ENCODE data around the gene WDR1. TPM values are rescaled to one million over a fixed set of nuclear protein-coding genes. Genes with fewer than 3 reads are reported as not detected.

WDR1 gene
- total and polyA plus RNA-seq, 2 donors (not counting 3 experiments of a cell fraction or from before 2014, with no cell fraction given), result 590 to 660 TPM

DNA sequence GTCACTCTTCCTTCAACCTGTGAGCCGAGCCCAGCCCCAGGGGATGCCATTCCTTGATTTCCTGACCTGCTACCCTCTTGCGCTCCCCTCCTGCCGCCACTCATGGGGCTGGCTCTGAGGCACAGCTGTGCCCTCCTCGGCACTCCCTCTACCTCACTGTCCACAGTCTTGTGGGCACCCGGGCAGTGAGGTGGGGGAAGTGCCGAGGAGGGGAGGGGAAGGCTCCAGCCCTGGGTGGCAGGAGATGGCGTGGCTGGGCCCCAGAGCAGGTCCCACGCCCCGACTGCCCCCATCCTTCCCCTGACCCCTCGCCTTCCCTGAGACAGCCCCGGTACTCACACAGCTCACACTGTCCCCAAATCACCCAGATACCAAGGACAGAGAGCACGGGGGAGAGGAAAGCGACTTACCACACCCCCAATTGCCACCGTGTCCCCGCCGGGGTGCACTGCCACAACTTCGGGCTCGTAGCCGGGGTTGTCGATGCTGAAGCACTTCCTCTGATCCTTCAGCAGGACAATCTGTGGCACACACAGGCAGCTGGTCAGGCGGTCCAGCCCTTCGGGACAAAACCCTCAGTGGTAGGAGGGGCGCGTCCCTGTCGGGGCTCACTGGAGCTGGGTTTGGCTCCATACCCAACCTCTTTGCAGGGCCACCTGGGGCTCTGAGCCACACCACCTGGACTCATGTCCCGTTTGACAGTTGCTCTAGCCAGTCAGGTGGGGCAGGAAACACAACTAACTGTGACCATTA lies 37.9 kb downstream of the WDR1 start:
- Histone ChIP-seq H4K20me1 (replicated peaks; ENCODE audit: control insufficient read depth, extremely low read depth, insufficient read depth, low read length) (no peaks in the 10 kb centered on the region), H3K9me3 (replicated peaks; ENCODE audit: control insufficient read depth, insufficient read depth, low read length) (no peaks in the 10 kb centered on the region), H3K79me2 (ENCODE audit: control insufficient read depth, insufficient read depth, low read length) (peaks cover 30% of the 10 kb centered on the region), H3K27ac (ENCODE audit: insufficient read depth, low read depth, low read length) (no peak overlapping the region), H3K4me1 (ENCODE audit: control insufficient read depth, extremely low read depth, insufficient read depth, low read length) (peaks cover 29% of the 10 kb centered on the region), H2AFZ (ENCODE audit: low read depth, low read length) (no peak overlapping the region), H3K9me1 (replicated peaks; ENCODE audit: control insufficient read depth, extremely low read depth, insufficient read depth, low read length) (no peaks in the 10 kb centered on the region), H3K9ac (replicated peaks; ENCODE audit: extremely low read depth, insufficient read depth, low read length) (no peak overlapping the region), H3K4me3 (replicated peaks in 1 of 3; ENCODE audit: insufficient read depth in 1 of 3, low read depth in 1 of 3, low read length in 3 of 3) (no peak overlapping the region), H3K27me3 (ENCODE audit: control insufficient read depth in 2 of 2, insufficient read depth in 2 of 2, low read length in 2 of 2) (no peaks in the 10 kb centered on the region), H3K4me2 (ENCODE audit: insufficient read depth, low read length) (no peak overlapping the region), H3K36me3 (ENCODE audit: control insufficient read depth in 2 of 2, extremely low read depth in 1 of 2, insufficient read depth in 2 of 2, low read length in 2 of 2) (peaks cover 51 to 84% of the 10 kb centered on the region in 2 experiments)
- FAIRE-seq (no peak), DNase-seq (ENCODE audit: low read depth, low spot score) (no peak)
- no TSS peak for BruUV-seq (replicated peaks)
- ChIA-PET POLR2A (interaction anchor here (1.7 kb wide), 1 partner anchor 39 kb away, joined by 17 read pairs; the partner anchor contains the start of gene WDR1), CTCF (interaction anchor here (0.9 to 1.7 kb wide), 7 partner anchors 9 to 79 kb away, joined by 3 to 10 read pairs (median 3); partner anchors contain the start of gene WDR1)
- intact Hi-C loops (cut with micrococcal nuclease) (loop anchor here (5.0 kb wide), 1 partner anchor 39 kb away; the partner anchor contains the start of gene WDR1), dilution Hi-C loops (cut with MboI; ENCODE audit: extremely low pct_ligation_motif_present, low sequenced_read_pairs) (no loop called here)
- TF ChIP-seq JUN (IDR thresholded peaks at IDR 0.05; ENCODE audit: borderline replicate concordance, insufficient read depth, insufficient read length, low read depth) (no peak), MYC (IDR thresholded peaks at IDR 0.05; ENCODE audit: low read depth, low read length) (no peak), EZH2 (IDR thresholded peaks at IDR 0.05; ENCODE audit: borderline replicate concordance, low read depth, low read length, severe bottlenecking) (no peak), POLR2AphosphoS5 (IDR thresholded peaks at IDR 0.05; ENCODE audit: insufficient read depth, low read depth, low read length) (no peak), GATA2 (IDR thresholded peaks at IDR 0.05; ENCODE audit: insufficient read depth, insufficient read length, low read depth, low read length) (no peak), MAX (IDR thresholded peaks at IDR 0.05; ENCODE audit: insufficient read depth, insufficient read length) (no peak), FOS (IDR thresholded peaks at IDR 0.05; ENCODE audit: borderline replicate concordance, insufficient read depth, low read length) (no peak), POLR2A (IDR thresholded peaks at IDR 0.05; ENCODE audit: low read depth, low read length) (no peak)
- TF ChIP-seq, protein P1, sequence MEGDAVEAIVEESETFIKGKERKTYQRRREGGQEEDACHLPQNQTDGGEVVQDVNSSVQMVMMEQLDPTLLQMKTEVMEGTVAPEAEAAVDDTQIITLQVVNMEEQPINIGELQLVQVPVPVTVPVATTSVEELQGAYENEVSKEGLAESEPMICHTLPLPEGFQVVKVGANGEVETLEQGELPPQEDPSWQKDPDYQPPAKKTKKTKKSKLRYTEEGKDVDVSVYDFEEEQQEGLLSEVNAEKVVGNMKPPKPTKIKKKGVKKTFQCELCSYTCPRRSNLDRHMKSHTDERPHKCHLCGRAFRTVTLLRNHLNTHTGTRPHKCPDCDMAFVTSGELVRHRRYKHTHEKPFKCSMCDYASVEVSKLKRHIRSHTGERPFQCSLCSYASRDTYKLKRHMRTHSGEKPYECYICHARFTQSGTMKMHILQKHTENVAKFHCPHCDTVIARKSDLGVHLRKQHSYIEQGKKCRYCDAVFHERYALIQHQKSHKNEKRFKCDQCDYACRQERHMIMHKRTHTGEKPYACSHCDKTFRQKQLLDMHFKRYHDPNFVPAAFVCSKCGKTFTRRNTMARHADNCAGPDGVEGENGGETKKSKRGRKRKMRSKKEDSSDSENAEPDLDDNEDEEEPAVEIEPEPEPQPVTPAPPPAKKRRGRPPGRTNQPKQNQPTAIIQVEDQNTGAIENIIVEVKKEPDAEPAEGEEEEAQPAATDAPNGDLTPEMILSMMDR (IDR thresholded peaks at IDR 0.05; ENCODE audit: extremely low read depth in 1 of 2, insufficient read depth in 1 of 2, low read depth in 1 of 2, low read length in 2 of 2), result no peak
